Heart right ventricle (tissue), 16 donors: Measurements from ENCODE around the gene PSME4. TPM values are rescaled to one million over a fixed set of nuclear protein-coding genes. Genes with fewer than 3 reads are reported as not detected.
"Not testable (repeated sequence)": the region's sequence is repeated elsewhere in the genome, so short reads cannot be mapped to it uniquely, and the experiment has no call there.

Source experiments
- ATAC-seq, 8 donors: fragments of 200-7000 bp; cut with Tn5 transposase; one replicate each; pipeline ENCODE4 v1.9.1; 2020; ENCODE audit warnings: mild to moderate bottlenecking in 8 of 8, moderate library complexity in 8 of 8, moderate number of reproducible peaks in 1 of 8
- DNase-seq, 2 donors: peaks; one replicate each; pipeline ENCODE4 v3.0.0-alpha.2; 2020
- H3K27ac ChIP-seq, 10 donors: fragments of 200-600 bp; sonication (generic) in 2 of 10; one replicate each; pipeline versions ENCODE4 v1.5.0 to v1.8.0; 2020 to 2022; ENCODE audit warnings: mild to moderate bottlenecking in 3 of 10
- H3K27me3 ChIP-seq, 7 donors: fragments of 200-600 bp; one replicate each; pipeline ENCODE4 v1.8.0; 2021 to 2022; ENCODE audit warnings: mild to moderate bottlenecking in 2 of 7
- H3K36me3 ChIP-seq, 9 donors: fragments of 200-600 bp; sonication (generic) in 1 of 9; one replicate each; pipeline versions ENCODE4 v1.5.0 to v1.8.0; 2020 to 2022; ENCODE audit warnings: mild to moderate bottlenecking in 2 of 9
- H3K4me1 ChIP-seq, 9 donors: fragments of 200-600 bp; sonication (generic) in 1 of 9; one replicate each; pipeline versions ENCODE4 v1.5.0 to v1.8.0; 2020 to 2022; ENCODE audit warnings: mild to moderate bottlenecking in 4 of 9
- H3K4me3 ChIP-seq, 10 donors: fragments of 200-600 bp; sonication (generic) in 2 of 10; one replicate each; pipeline versions ENCODE4 v1.5.0 to v1.8.0; 2020 to 2022; ENCODE audit warnings: mild to moderate bottlenecking in 7 of 10, moderate library complexity in 2 of 10
- H3K9me3 ChIP-seq, 11 donors: fragments of 200-600 bp in 10 of 11; sonication (generic) in 2 of 11; one replicate each; pipeline versions ENCODE4 v1.5.0 to v1.8.0; 2013 to 2022; ENCODE audit warnings: mild to moderate bottlenecking in 2 of 11, control low read depth in 1 of 11, moderate library complexity in 1 of 11
- WGBS, 2 donors: extraction: QIAGEN DNeasy Blood & Tissue Kit; methylation state at CpG; one replicate each; pipeline ENCODE4 v1.1.7; 2013; ENCODE audit warnings: inconsistent platforms in 1 of 2; 5-methylcytosine and 5-hydroxymethylcytosine counted together
- intact Hi-C, 10 donors: fragments of 100-400 bp; cut with DNase I; formaldehyde crosslinking; loops; one replicate each; pipeline versions ENCODE4 v1.11.1 to v1.14.2; 2022
- polyA plus RNA-seq, 2 donors: library from polyadenylated mRNA; stranded (reverse); fragments of 200-250 nt; gene quantifications; one replicate each; pipeline ENCODE4 v1.2.3, GENCODE V29; 2013
- total RNA-seq, 10 donors: library from RNA; stranded (reverse); fragmentation: NEBNext Ultra II Directional in 3 of 10; extraction: Animal tissue kit (Norgen Biotek cat#: 25700) in 3 of 10; gene quantifications; one replicate each; pipeline versions ENCODE4 v1.2.1 to v1.2.4, GENCODE V29; 2021 to 2023
- TF ChIP-seq, protein P1 (sequence below), 9 donors: fragments of 200-600 bp; sonication (generic) in 2 of 9; IDR thresholded peaks; one replicate each; pipeline versions ENCODE4 v1.5.0 to v1.8.0; 2021 to 2022; ENCODE audit warnings: antibody characterized with exemption in 9 of 9, mild to moderate bottlenecking in 5 of 9, moderate library complexity in 1 of 9
- donor health status: Arrhythmogenic right ventricular cardiomyopathy.
- donor health status: ischemic (EF 13 %, LVEDD 7.1; RV severe dilation, severe dysfunction).
- donor health status: healthy with polysubstance abuse.
- donor health status: DM: no; HTN: yes; CAD: no.
- donor health status: DM: no; HTN: no; CAD: no.
- donor health status: ischemic (EF 25% LVEDD 6.9; RV normal size, moderate dysfunction).
- donor health status: ischemic (EF 25% LVEDD 5.7; RV mildly dilated, moderate dysfunction).
- donor health status: healthy.
- donor health status: DM: yes; HTN: yes; CAD: no.
- donor health status: Ischemic cardiomyopathy.
- donor health status: ischemic (EF 35%, LVEDD 5.7; RV mildly dilated, moderate dysfunction).
- donor health status: nonischemic (EF 11% LVEDD 7.7; RV severe dilation, severe dysfunction).
- donor health status: DM: yes; HTN: yes; CAD: no.
- donor health status: PGD.
- donor health status: ischemic (EF 29% LVEDD 5.4; RV normal size, mild dysfunction).
- donor health status: nonischemic (EF 23%, LVEDD 6.1; RV moderate dilation, normal function).

PSME4 gene
- total and polyA plus RNA-seq, 12 donors = 36.1 to 77.8 (median 65.6) TPM

DNA sequence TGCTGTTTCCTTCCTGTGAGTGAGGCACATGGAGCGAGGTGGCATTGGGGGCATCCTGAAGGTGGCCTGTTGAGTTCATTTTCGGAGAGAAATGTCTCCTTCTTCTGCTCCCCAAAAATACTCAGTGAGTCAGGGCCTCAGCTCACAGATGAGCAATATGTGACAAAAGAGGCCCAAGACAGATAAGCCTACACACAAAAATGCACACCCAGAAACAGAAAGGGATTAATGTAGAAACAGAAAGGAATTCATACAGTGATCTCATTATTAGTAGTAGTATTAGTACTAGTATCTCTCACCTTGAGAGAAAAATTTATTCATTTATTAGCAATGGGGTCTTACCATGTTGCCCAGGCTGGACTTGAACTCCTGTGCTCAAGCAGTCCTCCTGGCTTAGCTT is 116.1 kb downstream of the PSME4 start:
- peaks cover 0 to 2% (median 0%) of the 10 kb centered on the region in 9 donors for H3K4me1 ChIP-seq
- ATAC-seq = no peak
- H3K4me3 ChIP-seq = no peak overlapping the region
- no peak for DNase-seq
- intact Hi-C loops = no loop called here
- H3K9me3 ChIP-seq = no peaks in the 10 kb centered on the region
- peaks cover 0 to 31% (median 8%) of the 10 kb centered on the region in 9 donors for H3K36me3 ChIP-seq
- WGBS, 2 donors = 93 to 97% methylated on average over 2 of the region's 2 CpGs
- TF ChIP-seq, protein P1, sequence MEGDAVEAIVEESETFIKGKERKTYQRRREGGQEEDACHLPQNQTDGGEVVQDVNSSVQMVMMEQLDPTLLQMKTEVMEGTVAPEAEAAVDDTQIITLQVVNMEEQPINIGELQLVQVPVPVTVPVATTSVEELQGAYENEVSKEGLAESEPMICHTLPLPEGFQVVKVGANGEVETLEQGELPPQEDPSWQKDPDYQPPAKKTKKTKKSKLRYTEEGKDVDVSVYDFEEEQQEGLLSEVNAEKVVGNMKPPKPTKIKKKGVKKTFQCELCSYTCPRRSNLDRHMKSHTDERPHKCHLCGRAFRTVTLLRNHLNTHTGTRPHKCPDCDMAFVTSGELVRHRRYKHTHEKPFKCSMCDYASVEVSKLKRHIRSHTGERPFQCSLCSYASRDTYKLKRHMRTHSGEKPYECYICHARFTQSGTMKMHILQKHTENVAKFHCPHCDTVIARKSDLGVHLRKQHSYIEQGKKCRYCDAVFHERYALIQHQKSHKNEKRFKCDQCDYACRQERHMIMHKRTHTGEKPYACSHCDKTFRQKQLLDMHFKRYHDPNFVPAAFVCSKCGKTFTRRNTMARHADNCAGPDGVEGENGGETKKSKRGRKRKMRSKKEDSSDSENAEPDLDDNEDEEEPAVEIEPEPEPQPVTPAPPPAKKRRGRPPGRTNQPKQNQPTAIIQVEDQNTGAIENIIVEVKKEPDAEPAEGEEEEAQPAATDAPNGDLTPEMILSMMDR (IDR thresholded peaks at IDR 0.05) = no peak
- no peaks in the 10 kb centered on the region for H3K27me3 ChIP-seq
- H3K27ac ChIP-seq = no peak overlapping the region

DNA sequence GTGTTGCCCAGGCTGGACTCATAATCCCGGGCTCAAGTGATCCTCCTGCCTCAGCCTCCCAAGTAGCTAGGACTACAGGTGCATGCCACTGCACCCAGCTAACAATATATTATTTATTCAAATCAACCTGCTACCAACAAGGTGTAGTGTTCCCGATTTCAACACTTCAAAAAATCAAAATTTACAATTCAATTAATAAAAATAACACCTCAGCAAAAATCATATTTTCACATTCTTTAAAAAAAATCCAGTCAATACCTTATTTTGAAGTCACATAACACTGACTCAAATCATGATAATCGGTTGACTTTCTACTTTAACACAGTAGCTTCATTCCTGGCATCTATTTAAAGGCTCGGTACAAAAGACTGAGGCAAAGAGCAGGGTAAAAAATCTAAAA is 118.3 kb downstream of the PSME4 start:
- intact Hi-C loops = no loop called here
- Histone ChIP-seq H3K4me1 (no peaks in the 10 kb centered on the region), H3K36me3 (peaks cover 0 to 30% (median 8%) of the 10 kb centered on the region in 9 donors), H3K27me3 (no peaks in the 10 kb centered on the region), H3K27ac (no peak overlapping the region), H3K4me3 (no peak overlapping the region), H3K9me3 (no peaks in the 10 kb centered on the region)
- ATAC-seq = no peak
- DNase-seq = no peak
- WGBS, 2 donors = 98 to 99% methylated on average over 4 of the region's 4 CpGs
- TF ChIP-seq, protein P1 (IDR thresholded peaks at IDR 0.05) = no peak

DNA sequence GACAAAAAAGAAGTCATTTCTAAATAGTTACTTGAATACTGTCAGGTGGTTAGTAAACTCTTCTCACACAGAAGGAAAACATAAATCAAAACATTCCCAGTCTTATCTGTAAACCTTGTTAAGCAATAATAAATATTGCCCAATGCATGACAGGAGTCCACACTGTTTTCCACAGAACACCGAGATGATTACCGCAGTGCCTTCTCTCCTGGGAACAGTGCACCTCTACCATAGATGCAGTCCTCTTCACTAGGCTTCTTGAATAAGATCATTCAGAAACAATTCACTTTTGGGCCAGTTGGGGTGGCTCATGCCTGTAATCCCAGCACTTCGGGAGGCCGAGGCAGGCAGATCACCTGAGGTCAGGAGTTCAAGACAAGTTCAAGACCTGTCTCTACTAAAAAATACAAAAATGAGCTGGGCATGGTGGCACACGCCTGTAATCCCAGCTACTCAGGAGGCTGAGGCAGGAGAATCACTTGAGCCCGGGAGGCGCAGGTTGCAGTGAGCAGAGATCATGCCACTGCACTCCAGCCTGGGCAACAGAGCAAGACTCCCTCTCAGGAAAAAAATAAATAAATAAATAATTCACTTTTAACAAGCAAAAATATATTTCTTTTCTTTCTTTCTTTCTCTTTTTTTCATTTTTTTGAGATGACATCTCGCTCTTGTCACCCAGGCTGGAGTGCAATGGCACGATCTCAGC is 119.6 kb downstream of the PSME4 start:
- intact Hi-C loops, H3K27ac ChIP-seq, H3K9me3 ChIP-seq, H3K4me3 ChIP-seq, DNase-seq, H3K27me3 ChIP-seq, H3K4me1 ChIP-seq: not testable (repeated sequence)
- 93 to 95% methylated on average over 9 of the region's 9 CpGs for WGBS, 2 donors
- peak in 1 of 8 donors; percentile 35 for ATAC-seq
- H3K36me3 ChIP-seq = peaks cover 0 to 30% (median 8%) of the 10 kb centered on the region in 9 donors

DNA sequence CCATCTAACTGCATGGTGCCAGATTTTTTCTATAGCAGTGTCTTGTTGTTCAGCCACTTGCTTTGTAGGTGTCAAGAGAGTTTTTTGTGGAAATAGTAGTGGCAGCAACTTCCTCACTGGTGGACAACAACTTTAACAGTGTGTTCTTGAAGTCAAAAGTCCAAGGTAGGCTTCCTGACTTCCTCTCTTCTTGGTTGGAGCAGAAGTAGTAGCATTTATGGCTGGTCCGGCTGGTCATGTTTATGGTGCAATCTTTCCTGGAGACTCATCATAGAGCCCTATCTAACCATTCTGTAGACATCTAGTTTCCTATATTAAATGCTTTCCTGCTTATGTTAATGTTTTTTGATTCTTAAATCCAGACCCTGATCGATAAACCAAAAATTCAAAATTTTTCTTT is 122.7 kb downstream of the PSME4 start:
- 95 to 98% methylated on average over 2 of the region's 2 CpGs for WGBS, 2 donors
- Histone ChIP-seq H3K4me1 (peaks cover 0 to 2% (median 0%) of the 10 kb centered on the region in 9 donors), H3K9me3 (no peaks in the 10 kb centered on the region), H3K4me3 (no peak overlapping the region), H3K27ac (no peak overlapping the region), H3K36me3 (peaks cover 0 to 24% (median 0%) of the 10 kb centered on the region in 9 donors), H3K27me3 (no peaks in the 10 kb centered on the region)
- DNase-seq (no peak), ATAC-seq (no peak)
- intact Hi-C loops = no loop called here
- TF ChIP-seq, protein P1 (IDR thresholded peaks at IDR 0.05) = no peak

DNA sequence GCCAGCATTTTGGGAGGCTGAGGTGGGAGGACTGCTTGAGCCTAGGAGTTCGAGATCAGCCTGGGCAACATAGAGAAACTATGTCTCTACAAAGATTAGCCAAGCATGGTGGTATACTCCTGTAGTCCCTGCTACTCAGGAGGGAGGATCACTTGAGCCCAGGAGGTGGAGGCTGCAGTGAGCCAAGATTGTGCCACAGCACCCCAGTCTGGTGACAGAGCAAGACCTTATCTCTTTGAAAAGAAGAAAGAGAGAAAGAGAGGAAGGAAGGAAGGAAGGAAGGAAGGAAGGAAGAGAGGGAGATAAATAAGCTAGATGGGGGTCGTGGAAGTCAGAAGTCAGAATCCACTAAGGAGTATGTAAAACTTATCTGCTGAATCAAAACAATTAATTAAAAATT is 127.2 kb downstream of the PSME4 start:
- H3K27ac ChIP-seq = no peak overlapping the region
- peaks cover 0 to 6% (median 0%) of the 10 kb centered on the region in 11 donors for H3K9me3 ChIP-seq
- TF ChIP-seq, protein P1 (IDR thresholded peaks at IDR 0.05) = no peak
- peaks cover 0 to 5% (median 0%) of the 10 kb centered on the region in 9 donors for H3K4me1 ChIP-seq
- intact Hi-C loops = no loop called here
- WGBS, 2 donors = 72 to 79% methylated on average over 2 of the region's 2 CpGs
- ATAC-seq (no peak), DNase-seq (no peak)
- H3K27me3 ChIP-seq = no peaks in the 10 kb centered on the region
- peaks cover 0 to 8% (median 0%) of the 10 kb centered on the region in 9 donors for H3K36me3 ChIP-seq
- no peak overlapping the region for H3K4me3 ChIP-seq
